ENCODE results near the gene CSRP3. TPM values are rescaled to one million over a fixed set of nuclear protein-coding genes. Genes with fewer than 3 reads are reported as not detected.
A peak's percentile ranks its signal among the peaks of the same experiment; 100 is the strongest.

Gene CSRP3
- polyA plus RNA-seq, 1 donor from 2014 or later, result not detected

- Histone ChIP-seq H3F3A (ENCODE audit: insufficient read depth, low read length, poor library complexity, severe bottlenecking) (no peaks in the 10 kb centered on the region), H3K9ac (ENCODE audit: low read length) (no peak overlapping the region), H3K36me3 (ENCODE audit: insufficient read depth, low read length) (no peaks in the 10 kb centered on the region), H3K9me2 (ENCODE audit: insufficient read depth, low read length) (no peaks in the 10 kb centered on the region), H3K4me3 (ENCODE audit: low read length) (no peak overlapping the region), H3K27ac (ENCODE audit: low read length) (no peak overlapping the region), H3K27me3 (ENCODE audit: insufficient read depth, low read depth, low read length) (no peaks in the 10 kb centered on the region), H3K9me3 (ENCODE audit: low read length) (no peaks in the 10 kb centered on the region), H3K79me2 (replicated peaks; ENCODE audit: insufficient read depth, low read length) (no peaks in the 10 kb centered on the region), H2AFZ (ENCODE audit: low read depth, low read length) (no peak overlapping the region), H4K20me1 (ENCODE audit: insufficient read depth) (no peaks in the 10 kb centered on the region), H3K4me2 (ENCODE audit: low read length) (no peak overlapping the region)
- TF ChIP-seq EP300 (conservative IDR thresholded peaks at IDR 0.05; ENCODE audit: poor library complexity, severe bottlenecking), result no peak
- no peak for TF ChIP-seq CTCF (IDR thresholded peaks at IDR 0.05; ENCODE audit: poor library complexity, severe bottlenecking)
- no peak for TF ChIP-seq RAD21 (conservative IDR thresholded peaks at IDR 0.05)
- no peak for TF ChIP-seq TAF1 (IDR thresholded peaks at IDR 0.05; ENCODE audit: low read depth)
- no peak for TF ChIP-seq REST (IDR thresholded peaks at IDR 0.05; ENCODE audit: borderline replicate concordance)
- no peak for TF ChIP-seq MXI1 (conservative IDR thresholded peaks at IDR 0.05; ENCODE audit: poor library complexity, severe bottlenecking)
- TF ChIP-seq SMC3 (conservative IDR thresholded peaks at IDR 0.05; ENCODE audit: poor library complexity), result no peak
- TF ChIP-seq POLR2AphosphoS5 (IDR thresholded peaks at IDR 0.05), result no peak
- no peak for TF ChIP-seq EZH2 (IDR thresholded peaks at IDR 0.05; ENCODE audit: borderline replicate concordance, insufficient read depth, low read length, poor library complexity, severe bottlenecking)
Observed at GRCh38 chr11:19183646-19184045, 18.1 kb downstream of the CSRP3 start.

GRCh38 chr11:19181531-19182261, 20.1 kb downstream of the CSRP3 start:
- H3K27me3 ChIP-seq (ENCODE audit: insufficient read depth, low read depth, low read length), result no peaks in the 10 kb centered on the region
- no peaks in the 10 kb centered on the region for H4K20me1 ChIP-seq (ENCODE audit: insufficient read depth)
- H3K9me2 ChIP-seq (ENCODE audit: insufficient read depth, low read length), result no peaks in the 10 kb centered on the region
- no peak overlapping the region for H2AFZ ChIP-seq (ENCODE audit: low read depth, low read length)
- H3K9ac ChIP-seq (ENCODE audit: low read length), result peak overlapping the region; percentile 32
- H3K36me3 ChIP-seq (ENCODE audit: insufficient read depth, low read length), result peaks cover 6% of the 10 kb centered on the region
- H3K27ac ChIP-seq (ENCODE audit: low read length), result peak overlapping the region; percentile 83
- no peaks in the 10 kb centered on the region for H3K79me2 ChIP-seq (replicated peaks; ENCODE audit: insufficient read depth, low read length)
- H3F3A ChIP-seq (ENCODE audit: insufficient read depth, low read length, poor library complexity, severe bottlenecking), result no peaks in the 10 kb centered on the region
- TF ChIP-seq RAD21 (conservative IDR thresholded peaks at IDR 0.05), result no peak
- no peak for TF ChIP-seq EZH2 (IDR thresholded peaks at IDR 0.05; ENCODE audit: borderline replicate concordance, insufficient read depth, low read length, poor library complexity, severe bottlenecking)
- TF ChIP-seq TAF1 (IDR thresholded peaks at IDR 0.05; ENCODE audit: low read depth), result no peak
- TF ChIP-seq CTCF (IDR thresholded peaks at IDR 0.05; ENCODE audit: poor library complexity, severe bottlenecking), result no peak
- peak; percentile 30 for TF ChIP-seq MXI1 (conservative IDR thresholded peaks at IDR 0.05; ENCODE audit: poor library complexity, severe bottlenecking)
- peak; percentile 75 for TF ChIP-seq POLR2AphosphoS5 (IDR thresholded peaks at IDR 0.05)
- peak; percentile 13 for TF ChIP-seq SMC3 (conservative IDR thresholded peaks at IDR 0.05; ENCODE audit: poor library complexity)
- peak; percentile 90 for TF ChIP-seq EP300 (conservative IDR thresholded peaks at IDR 0.05; ENCODE audit: poor library complexity, severe bottlenecking)
- peak; percentile 61 for TF ChIP-seq REST (IDR thresholded peaks at IDR 0.05; ENCODE audit: borderline replicate concordance)
- H3K4me2 ChIP-seq (ENCODE audit: low read length), result peak overlapping the region; percentile 7
- peak overlapping the region; percentile 33 for H3K4me3 ChIP-seq (ENCODE audit: low read length)
- H3K9me3 ChIP-seq (ENCODE audit: low read length), result no peaks in the 10 kb centered on the region
